GM12892 (cell line): ENCODE measurements around the gene CEP95.

ENCODE experiments used
- POLR2A ChIP-seq: IDR thresholded peaks from 2 replicates; pipeline ENCODE4 v1.6.1; 2011; ENCODE audit warnings: low read depth, low read length, control low read depth
- POLR2AphosphoS5 ChIP-seq: IDR thresholded peaks from 2 replicates; pipeline ENCODE4 v1.6.1; 2011; ENCODE audit warnings: low read depth, low read length, control low read depth
- TAF1 ChIP-seq: IDR thresholded peaks from 2 replicates; pipeline ENCODE4 v1.6.1; 2011; ENCODE audit warnings: low read depth, mild to moderate bottlenecking, control low read depth, low read length, borderline replicate concordance

DNA sequence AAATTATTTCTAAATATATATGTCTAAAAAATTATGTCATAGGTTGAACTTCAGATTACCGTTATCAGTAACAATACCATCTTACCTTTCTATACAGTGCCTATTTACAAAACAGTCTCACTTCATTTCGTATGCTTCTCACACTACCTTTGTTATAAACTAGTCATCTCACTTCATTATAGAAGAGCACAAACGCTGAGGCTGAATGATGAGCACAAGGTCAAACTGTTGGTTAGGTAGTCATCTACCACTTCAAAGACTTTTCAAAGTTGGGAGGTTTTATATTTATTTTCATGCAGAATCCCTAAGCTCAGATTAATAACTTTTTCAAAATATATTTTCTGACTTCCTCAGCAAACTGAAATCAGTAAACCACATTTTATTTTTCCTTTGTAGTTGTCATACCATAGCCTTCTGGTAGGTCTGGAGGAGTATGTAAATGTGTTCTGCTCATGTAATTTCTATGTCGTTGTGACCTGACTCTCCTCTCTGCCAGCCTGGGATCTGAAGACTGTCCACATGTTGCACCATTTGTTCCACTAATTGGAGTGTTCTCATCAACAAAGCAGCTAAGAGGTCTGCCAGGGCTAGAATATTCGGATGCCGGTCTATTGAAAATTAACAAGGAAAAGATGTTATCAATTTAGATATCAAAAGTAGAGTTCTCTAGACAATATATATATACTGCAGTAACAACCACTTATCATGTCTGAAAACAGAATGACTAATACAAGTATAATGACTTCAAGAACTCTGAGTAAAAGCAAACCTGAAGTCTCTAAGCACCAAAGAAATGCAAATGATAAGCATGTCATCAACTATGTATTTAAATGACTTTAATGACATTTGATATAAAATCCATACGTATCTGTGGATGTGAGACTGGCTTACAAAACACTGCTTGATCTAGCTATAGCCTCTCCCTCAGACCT, 73.9 kb downstream of the CEP95 start:
- no peak for TF ChIP-seq POLR2A
- TF ChIP-seq POLR2AphosphoS5: no peak
- no peak for TF ChIP-seq TAF1
